SK-N-SH (cell line): ENCODE results near the gene DAZAP2. TPM values are rescaled to one million over a fixed set of nuclear protein-coding genes. Genes with fewer than 3 reads are reported as not detected.

Source experiments
- CTCF ChIA-PET: fragments of 300-600, 350-600 bp; formaldehyde crosslinking; extraction: SDS; loops from one replicate; lab custom pipeline; 2021; lab: Yijun Ruan, JAX
- POLR2A ChIA-PET: fragments of 350-600 bp; sonication (Branson Sonifier 250); formaldehyde crosslinking; extraction: SDS; loops from one replicate; lab custom pipeline; 2020; ENCODE audit warnings: antibody characterized with exemption, inconsistent platforms; lab: Yijun Ruan, JAX
- DNase-seq: peaks from one replicate; pipeline ENCODE4 v3.0.0; 2012
- H2AFZ ChIP-seq: fragments of 200-600 bp; sonication (generic); 2 replicates; pipeline ENCODE4 v1.8.1; 2016; ENCODE audit warnings: antibody characterized with exemption, mild to moderate bottlenecking, low read depth
- H3F3A ChIP-seq: fragments of 200-600 bp; sonication (generic); replicated peaks from 2 replicates; pipeline ENCODE3; 2016; ENCODE audit warnings: antibody characterized with exemption, mild to moderate bottlenecking; ENCODE audit not compliant: insufficient read depth
- H3K27ac ChIP-seq, 2 experiments: fragments of 200-500 bp in 1 of 2; fragments of 200-600 bp in 1 of 2; sonication (Bioruptor generic) in 1 of 2; sonication (generic), shearing (Covaris generic) in 1 of 2; 2 replicates each; pipeline versions ENCODE4 v1.5.1 to v1.6.1; 2014 to 2016; ENCODE audit warnings: low read depth in 2 of 2, inconsistent platforms in 1 of 2, low read length in 1 of 2, mild to moderate bottlenecking in 1 of 2, mixed read lengths in 1 of 2
- H3K27me3 ChIP-seq: fragments of 200-600 bp; sonication (generic), shearing (Covaris generic); 2 replicates; pipeline ENCODE4 v1.6.1; 2016; ENCODE audit warnings: mixed run types; ENCODE audit not compliant: insufficient read depth
- H3K36me3 ChIP-seq, 2 experiments: fragments of 200-500 bp in 1 of 2; fragments of 200-600 bp in 1 of 2; sonication (Bioruptor generic) in 1 of 2; sonication (generic) in 1 of 2; replicated peaks in 1 of 2; 2 replicates each; pipeline versions ENCODE3 to v1.5.1; 2014 to 2016; ENCODE audit warnings: low read length in 1 of 2, mild to moderate bottlenecking in 1 of 2; ENCODE audit not compliant: insufficient read depth in 2 of 2, control insufficient read depth in 1 of 2
- H3K4me1 ChIP-seq, 2 experiments: fragments of 200-500 bp in 1 of 2; fragments of 200-600 bp in 1 of 2; sonication (Bioruptor generic) in 1 of 2; sonication (generic), shearing (Covaris generic) in 1 of 2; 2 replicates each; pipeline versions ENCODE4 v1.5.1 to v1.6.1; 2014 to 2016; ENCODE audit warnings: low read depth in 1 of 2, low read length in 1 of 2, mixed run types in 1 of 2; ENCODE audit not compliant: insufficient read depth in 2 of 2, control insufficient read depth in 1 of 2
- H3K4me2 ChIP-seq: fragments of 200-600 bp; sonication (generic), shearing (Covaris generic); 2 replicates; pipeline ENCODE4 v1.6.1; 2017; ENCODE audit warnings: mixed run types
- H3K4me3 ChIP-seq, 2 experiments: fragments of 200-500 bp in 1 of 2; fragments of 200-600 bp in 1 of 2; sonication (Bioruptor generic) in 1 of 2; sonication (generic), shearing (Covaris generic) in 1 of 2; 2 replicates each; pipeline versions ENCODE4 v1.5.1 to v1.8.1; 2014 to 2016; ENCODE audit warnings: low read depth in 2 of 2, inconsistent platforms in 1 of 2, low read length in 1 of 2, mild to moderate bottlenecking in 1 of 2, mixed read lengths in 1 of 2, moderate library complexity in 1 of 2
- H3K79me2 ChIP-seq: fragments of 200-600 bp; sonication (generic); 2 replicates; pipeline ENCODE4 v1.8.1; 2017; ENCODE audit warnings: mild to moderate bottlenecking; ENCODE audit not compliant: insufficient read depth
- H3K9ac ChIP-seq: fragments of 200-600 bp; sonication (generic); 2 replicates; pipeline ENCODE4 v1.6.1; 2017; ENCODE audit warnings: mixed run types
- H3K9me2 ChIP-seq: fragments of 200-600 bp; sonication (generic); 2 replicates; pipeline ENCODE4 v1.6.1; 2017; ENCODE audit warnings: mixed run types
- H3K9me3 ChIP-seq: fragments of 200-600 bp; sonication (generic); 2 replicates; pipeline ENCODE4 v1.6.1; 2017; ENCODE audit warnings: mixed run types, mild to moderate bottlenecking, moderate library complexity
- H4K20me1 ChIP-seq: fragments of 200-600 bp; sonication (generic); 2 replicates; pipeline ENCODE4 v1.6.1; 2017; ENCODE audit warnings: mild to moderate bottlenecking, mixed run types; ENCODE audit not compliant: insufficient read depth
- CHD2 ChIP-seq: fragments of 150-350 bp; IDR thresholded peaks from 2 replicates; pipeline ENCODE4 v1.6.1; 2018; ENCODE audit warnings: low read length; ENCODE audit not compliant: partially characterized antibody
- CTCF ChIP-seq: fragments of 200-600 bp; sonication (generic); IDR thresholded peaks from 2 replicates; pipeline ENCODE4 v1.6.1; 2017; ENCODE audit warnings: antibody characterized with exemption, mild to moderate bottlenecking, moderate library complexity
- ELF1 ChIP-seq: IDR thresholded peaks from 2 replicates; pipeline ENCODE4 v1.4.0; 2012
- EZH2phosphoT487 ChIP-seq: fragments of 200-600 bp; sonication (generic); IDR thresholded peaks from 2 replicates; pipeline ENCODE4 v1.6.1; 2017; ENCODE audit warnings: low read depth, mixed run types, mild to moderate bottlenecking, antibody characterized with exemption, moderate library complexity, borderline replicate concordance
- MAX ChIP-seq: IDR thresholded peaks from 2 replicates; pipeline ENCODE4 v1.4.0; 2012; ENCODE audit warnings: low read depth
- RCOR1 ChIP-seq: fragments of 150-350 bp; IDR thresholded peaks from 2 replicates; pipeline ENCODE4 v1.6.1; 2017; ENCODE audit warnings: antibody characterized with exemption, low read length
- TCF12 ChIP-seq: IDR thresholded peaks from 2 replicates; pipeline ENCODE4 v1.4.0; 2012
- USF1 ChIP-seq: IDR thresholded peaks from 2 replicates; pipeline ENCODE4 v1.4.0; 2012; ENCODE audit warnings: low read depth, borderline replicate concordance
- WGBS: methylation state at CpG from one replicate; pipeline ENCODE4 v1.1.6; 2017; ENCODE audit warnings: low lambda C conversion rate; 5-methylcytosine and 5-hydroxymethylcytosine counted together
- polyA plus RNA-seq, 3 experiments: library from polyadenylated mRNA; depleted of rRNA; stranded (reverse); fragments of >200 nt; gene quantifications; 2 replicates each; pipeline ENCODE4 v1.2.3, GENCODE V29; 2012

The DAZAP2 gene
- polyA plus RNA-seq, 1 of the 3 experiments (the other 2 are of a cell fraction), result 274 TPM

GRCh38 chr12:51238037-51238509 is 553 bp upstream of the DAZAP2 start:
- peaks cover 26 to 28% of the 10 kb centered on the region in 2 experiments for H3K36me3 ChIP-seq
- H3K79me2 ChIP-seq, result peaks cover 26% of the 10 kb centered on the region
- H3K4me1 ChIP-seq, result peaks cover 3 to 11% of the 10 kb centered on the region in 2 experiments; a peak in 2 of 4 replicates
- H3K9me3 ChIP-seq, result no peaks in the 10 kb centered on the region
- H3K9me2 ChIP-seq, result no peaks in the 10 kb centered on the region
- ChIA-PET POLR2A (interaction anchor here (0.6 to 1.7 kb wide), 5 partner anchors 20 to 390 kb away, joined by 3 to 13 read pairs (median 4); partner anchors contain the start of genes CSRNP2, POU6F1 and SMAGP), CTCF (interaction anchor here (0.7 to 3.6 kb wide), 5 partner anchors 15 to 198 kb away, joined by 3 to 15 read pairs (median 4); partner anchors contain the start of gene POU6F1)
- H2AFZ ChIP-seq, result peak overlapping the region; percentile 92
- H3K9ac ChIP-seq, result peak overlapping the region; percentile 100; the same call in 1 of the 2 replicates
- peak overlapping the region; percentile 95 for H3K4me2 ChIP-seq
- peaks cover 8% of the 10 kb centered on the region for H3F3A ChIP-seq
- no peak for TF ChIP-seq ELF1
- no peak for TF ChIP-seq MAX
- TF ChIP-seq CTCF, result no peak
- no peak for TF ChIP-seq RCOR1
- 20% methylated on average over 10 of the region's 10 CpGs for WGBS
- H3K4me3 ChIP-seq, result peak overlapping the region; percentile 90 to 95
- H4K20me1 ChIP-seq, result peaks cover 5% of the 10 kb centered on the region; the same call in 1 of the 2 replicates
- H3K27me3 ChIP-seq, result no peaks in the 10 kb centered on the region
- H3K27ac ChIP-seq, result peak overlapping the region in 1 of 2 experiments; percentile 79; a peak in 3 of 4 replicates
- DNase-seq, result peak; percentile 31

- no peak overlapping the region for H3K9ac ChIP-seq
- 86% methylated on average over 2 of the region's 2 CpGs for WGBS
- H3F3A ChIP-seq, result peaks cover 15% of the 10 kb centered on the region
- H3K4me2 ChIP-seq, result 0 out of 2 replicates have a peak overlapping the region, but pooled peaks have one; percentile 3
- peak overlapping the region in 1 of 2 experiments; percentile 37; a peak in 1 of 4 replicates for H3K27ac ChIP-seq
- DNase-seq, result no peak
- CTCF ChIA-PET, result interaction anchor here (3.2 to 3.6 kb wide), 2 partner anchors 11 to 24 kb away, joined by 14 to 15 read pairs; partner anchors contain the start of gene POU6F1
- H2AFZ ChIP-seq, result no peak overlapping the region
- peaks cover 43 to 50% of the 10 kb centered on the region in 2 experiments for H3K36me3 ChIP-seq
- H3K4me1 ChIP-seq, result peaks cover 3 to 11% of the 10 kb centered on the region in 2 experiments; a peak in 2 of 4 replicates
- no peaks in the 10 kb centered on the region for H3K27me3 ChIP-seq
- TF ChIP-seq CHD2, result no peak
- TF ChIP-seq EZH2phosphoT487, result no peak
- TF ChIP-seq USF1, result no peak
- TF ChIP-seq TCF12, result no peak
- H3K79me2 ChIP-seq, result peaks cover 44% of the 10 kb centered on the region
- POLR2A ChIA-PET, result no interaction called here
- no peaks in the 10 kb centered on the region for H3K9me3 ChIP-seq
- H3K4me3 ChIP-seq, result no peak overlapping the region
- H4K20me1 ChIP-seq, result peaks cover 5% of the 10 kb centered on the region; the same call in 1 of the 2 replicates
- H3K9me2 ChIP-seq, result no peaks in the 10 kb centered on the region
Measured at GRCh38 chr12:51240971-51241370, 2.3 kb downstream of the DAZAP2 start.
